Erythroblast (primary cell): Measurements from ENCODE around the gene ZNF396.

Experiments used
- DNase-seq, 2 experiments: peaks; one replicate each; lab custom pipeline; 2025; lab: John Stamatoyannopoulos, UW
- GATA1 ChIP-seq: IDR thresholded peaks from 2 replicates; pipeline ENCODE4 v1.6.1; 2011; ENCODE audit warnings: low read depth, mild to moderate bottlenecking, control low read depth, low read length, moderate library complexity
- POLR2A ChIP-seq: IDR thresholded peaks from 2 replicates; pipeline ENCODE4 v1.6.1; 2011; ENCODE audit warnings: mild to moderate bottlenecking, low read length

ZNF396 gene

DNA sequence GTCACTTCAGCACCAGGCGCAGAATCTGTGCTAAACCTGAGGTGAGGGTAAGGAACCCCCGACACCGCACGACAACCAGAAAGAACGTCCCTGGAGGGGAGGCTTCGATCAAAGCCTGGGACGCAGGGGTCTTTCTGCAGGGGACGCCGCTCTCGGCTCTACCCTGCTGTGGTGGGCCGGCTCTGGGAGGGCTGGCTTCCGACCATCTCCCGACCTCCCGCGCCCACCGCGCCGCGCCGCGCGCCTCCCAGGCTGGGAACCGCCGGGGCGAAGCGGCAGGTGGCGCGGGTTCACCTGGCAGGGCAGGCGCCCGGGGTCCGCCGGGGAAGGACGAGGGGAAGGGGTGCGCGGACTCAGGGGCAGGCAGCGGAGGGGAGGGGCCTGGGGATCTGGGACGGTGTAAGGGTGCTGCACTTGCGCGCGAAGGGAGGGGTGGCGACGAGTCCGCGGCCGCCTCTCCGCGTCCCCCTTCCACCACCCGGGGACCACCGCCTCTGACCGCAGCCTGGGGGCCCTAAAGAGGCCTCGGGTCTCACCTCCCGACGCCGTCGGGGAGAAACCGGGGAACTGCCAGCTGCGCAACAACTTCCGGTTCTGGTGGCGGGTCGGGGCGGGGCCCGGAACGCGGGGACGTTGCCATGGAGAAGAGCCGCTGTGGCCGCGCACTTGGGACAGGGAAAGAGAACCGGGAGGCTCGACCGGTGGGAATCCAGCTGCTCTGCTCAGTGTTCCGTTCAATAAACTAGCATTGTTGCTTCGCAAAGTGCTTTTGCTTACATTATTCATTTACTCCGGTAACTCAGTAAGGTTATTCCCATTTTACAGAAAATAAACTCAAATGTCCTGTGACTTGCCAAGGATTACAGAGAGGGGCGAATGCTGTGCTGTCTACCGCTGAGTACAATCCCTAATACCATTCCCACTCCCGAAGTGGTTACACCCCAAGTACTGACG lies at the start of gene ZNF396:
Gene ZNF396, minus strand, starts transcription at position 596 of the 954 bp plus-strand sequence. CDS start 3,045 bp downstream, outside the sequence.
- peak; percentile 34 for TF ChIP-seq POLR2A
- TF ChIP-seq GATA1, result no peak
- peak; percentile 84 to 87 for DNase-seq

DNA sequence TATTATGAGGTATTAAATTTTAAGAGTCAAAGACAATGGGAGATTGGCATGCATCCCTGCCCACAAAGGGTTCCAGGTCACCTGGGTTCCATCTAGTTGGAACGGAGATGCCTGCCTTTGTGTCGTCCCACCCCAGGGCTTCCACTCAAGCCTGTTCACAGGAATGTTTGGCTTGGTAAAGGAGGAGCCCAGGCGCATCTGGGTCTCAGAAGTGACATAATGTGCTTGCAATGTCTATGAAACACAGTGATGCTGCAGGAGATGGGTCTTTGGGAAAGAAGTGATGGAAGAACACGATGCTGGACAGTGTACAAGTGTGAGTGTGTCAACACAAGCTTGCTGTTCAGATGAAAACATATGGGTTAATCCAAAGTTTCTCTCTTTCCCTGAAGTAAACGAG lies 49.6 kb upstream of the ZNF396 start:
- no peak for DNase-seq
- TF ChIP-seq POLR2A (no peak), GATA1 (no peak)

DNA sequence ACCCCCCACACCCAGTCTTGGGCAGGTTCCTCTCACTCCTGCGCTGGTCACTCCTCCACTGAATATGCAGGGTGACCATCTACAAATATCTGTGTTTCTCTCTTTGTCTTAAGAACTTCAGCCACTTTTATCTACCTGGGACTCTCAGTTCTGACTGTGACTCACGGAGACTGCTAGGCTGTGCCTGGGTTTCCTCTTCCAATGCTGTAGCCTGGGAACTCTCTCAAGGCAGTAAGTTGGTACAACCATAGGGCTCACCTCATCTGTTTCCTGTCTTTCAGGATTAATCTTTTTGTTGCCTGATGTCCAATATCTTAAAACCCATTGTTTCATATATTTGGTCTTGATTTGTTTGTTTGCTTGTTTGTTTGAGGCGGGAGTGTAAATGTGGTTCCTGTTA lies 47.2 kb upstream of the ZNF396 start:
- DNase-seq, result no peak
- TF ChIP-seq GATA1, result no peak
- TF ChIP-seq POLR2A, result no peak

DNA sequence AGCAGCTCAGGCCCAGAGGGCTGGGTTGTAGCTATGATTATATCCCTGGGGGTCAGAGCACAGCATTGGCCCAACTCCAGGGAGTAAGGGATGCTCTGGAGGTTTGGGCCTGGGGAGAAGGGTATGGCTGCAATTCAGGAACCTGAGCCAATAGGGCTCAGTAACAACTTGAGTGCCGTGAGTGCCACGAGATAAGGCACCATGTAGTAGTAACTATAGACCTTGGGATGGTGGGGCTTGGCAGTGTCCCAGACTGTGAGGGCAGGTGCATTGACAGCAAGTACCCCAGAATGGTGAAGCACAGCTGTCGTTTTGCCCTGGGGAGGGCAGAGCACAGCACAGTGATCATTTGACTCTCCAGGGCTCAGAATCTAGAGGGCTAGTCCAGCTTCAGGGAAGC lies 45.1 kb upstream of the ZNF396 start:
- TF ChIP-seq GATA1 (no peak), POLR2A (no peak)
- no peak for DNase-seq

DNA sequence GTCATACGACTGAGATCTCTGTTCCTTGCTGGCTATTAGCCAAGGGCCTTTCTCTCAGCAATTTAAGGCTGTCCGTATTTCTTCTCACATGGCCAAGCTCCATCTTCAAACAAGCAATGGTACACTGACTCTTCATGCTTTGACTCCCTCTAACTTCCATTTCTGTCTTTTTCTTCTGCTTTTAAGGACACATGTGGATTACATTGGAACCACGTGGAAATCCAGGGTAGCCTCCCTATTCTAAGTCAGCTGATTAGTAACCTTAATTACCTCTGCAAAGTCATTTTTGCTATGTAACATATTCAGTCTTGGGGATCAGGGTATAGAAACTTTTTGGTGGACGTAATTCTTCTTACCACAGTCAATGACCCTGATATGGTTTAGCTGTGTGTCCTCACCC lies 41.5 kb upstream of the ZNF396 start:
- TF ChIP-seq POLR2A (no peak), GATA1 (no peak)
- no peak for DNase-seq

DNA sequence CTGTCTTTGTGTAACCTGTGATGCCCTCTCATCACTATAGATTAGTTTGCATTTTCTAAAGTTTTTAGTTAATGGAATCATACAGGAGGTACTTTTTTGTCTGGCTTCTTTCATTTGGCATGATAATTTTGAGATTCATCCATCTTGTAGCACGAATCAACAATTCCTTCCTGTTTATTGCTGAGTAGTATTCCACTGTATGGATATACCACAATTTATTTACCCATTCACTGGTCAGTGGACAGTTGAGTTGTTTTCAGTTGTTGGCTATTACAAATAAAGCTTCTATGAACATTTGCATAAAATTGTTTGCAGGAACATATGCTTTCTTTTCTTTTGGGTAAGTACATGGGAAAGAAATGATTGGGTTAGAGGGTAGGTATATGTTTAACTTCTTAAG lies 40.1 kb upstream of the ZNF396 start:
- no peak for DNase-seq
- no peak for TF ChIP-seq GATA1
- no peak for TF ChIP-seq POLR2A

DNA sequence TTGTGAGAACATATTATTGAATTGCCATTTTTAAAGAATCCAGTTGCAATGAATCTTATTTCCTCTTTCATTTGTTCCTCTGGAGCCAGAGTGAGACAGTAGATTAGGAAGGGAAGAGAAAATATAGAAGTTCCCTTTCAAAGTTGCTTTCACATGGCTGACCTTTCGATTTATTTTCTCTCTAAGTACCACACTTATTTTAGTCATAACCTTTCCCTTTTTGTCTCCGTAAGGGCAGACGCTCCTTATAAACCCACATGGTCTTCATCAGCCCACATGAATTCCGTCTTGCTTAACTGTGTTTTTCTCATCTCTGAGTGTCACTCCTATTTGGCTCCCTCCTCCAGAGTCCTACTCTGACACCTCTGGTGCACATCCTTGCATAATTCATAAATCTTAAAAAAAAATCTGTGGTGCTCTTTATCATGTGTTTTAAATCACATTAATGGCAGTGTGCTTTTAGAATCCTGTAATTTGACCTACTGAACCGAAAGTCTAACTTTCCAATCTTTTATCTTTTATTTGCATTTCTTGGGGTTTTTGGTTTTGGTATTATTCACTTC lies 38.5 kb upstream of the ZNF396 start:
- TF ChIP-seq POLR2A (no peak), GATA1 (no peak)
- DNase-seq, result no peak

DNA sequence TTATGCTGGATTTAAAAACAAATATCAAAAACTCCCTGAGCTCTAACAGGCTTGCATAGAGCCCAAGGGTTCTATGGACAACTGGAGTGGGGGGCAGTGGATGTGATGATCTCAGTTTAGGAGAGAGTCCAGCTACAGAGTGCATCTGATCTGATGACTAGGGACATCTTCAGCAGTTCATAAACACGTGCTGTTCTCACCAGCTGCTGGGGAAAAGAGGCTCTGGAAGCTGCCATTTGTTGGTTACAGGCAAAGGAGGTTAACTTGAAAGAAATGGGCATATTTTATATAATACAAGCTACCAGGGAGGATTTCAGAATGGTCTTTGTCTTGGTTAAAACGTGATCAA lies 36.0 kb upstream of the ZNF396 start:
- no peak for TF ChIP-seq GATA1
- TF ChIP-seq POLR2A, result no peak
- no peak for DNase-seq

DNA sequence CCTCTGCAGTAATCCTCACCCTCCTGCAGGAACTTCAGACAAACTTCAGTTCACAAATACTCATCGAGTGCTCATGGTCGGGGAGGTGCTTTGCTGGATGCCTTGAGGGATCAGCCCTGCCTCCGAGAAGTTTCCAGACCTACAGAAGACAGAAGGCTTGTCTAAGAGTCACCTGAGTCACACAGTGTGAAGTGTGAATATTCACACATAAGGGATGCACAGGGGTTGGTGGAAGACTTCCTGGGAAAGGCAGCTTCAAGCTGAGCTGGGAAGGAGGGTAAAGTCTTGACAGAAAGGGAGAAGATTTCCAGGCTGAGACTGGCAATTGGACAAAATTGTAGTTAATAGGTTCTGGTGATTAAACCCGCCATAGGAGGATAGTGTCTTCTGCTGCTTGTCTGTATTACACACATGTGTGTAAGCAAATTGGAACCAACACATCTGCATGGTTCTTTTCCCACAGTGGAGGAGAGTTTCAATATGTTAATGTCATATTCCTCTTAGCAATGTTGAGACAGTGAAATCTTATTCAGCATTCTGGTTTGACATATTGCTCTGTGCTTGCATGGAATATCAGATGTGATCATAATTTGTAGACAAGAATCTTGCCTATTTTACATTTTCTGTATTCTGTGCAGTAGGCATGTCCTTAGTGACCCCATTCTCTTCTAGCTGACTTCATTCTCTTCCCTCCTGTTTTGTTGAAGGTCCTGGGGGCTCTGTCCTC lies 34.7 kb upstream of the ZNF396 start:
- TF ChIP-seq POLR2A (no peak), GATA1 (no peak)
- DNase-seq, result no peak

DNA sequence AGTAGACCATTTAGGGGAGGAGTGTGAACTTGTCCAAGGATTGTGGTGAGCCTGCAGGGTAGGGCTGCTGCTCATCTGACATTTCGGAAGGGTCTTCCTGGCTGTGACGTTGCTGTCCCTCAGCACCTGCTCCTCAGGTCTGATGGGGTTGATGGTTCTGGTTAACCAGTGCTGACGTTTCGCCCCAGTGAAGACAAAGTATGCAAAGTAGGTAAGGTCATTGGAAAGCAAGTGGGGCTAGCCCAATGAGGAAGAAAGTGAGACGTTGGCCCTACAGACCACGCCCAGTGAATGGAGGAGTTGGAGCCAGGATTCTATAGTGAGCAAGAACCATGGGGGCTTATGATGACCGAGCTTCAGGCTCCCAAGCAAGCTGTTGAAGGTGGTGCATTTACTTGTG lies 33.4 kb upstream of the ZNF396 start:
- no peak for DNase-seq
- TF ChIP-seq POLR2A (no peak), GATA1 (no peak)

DNA sequence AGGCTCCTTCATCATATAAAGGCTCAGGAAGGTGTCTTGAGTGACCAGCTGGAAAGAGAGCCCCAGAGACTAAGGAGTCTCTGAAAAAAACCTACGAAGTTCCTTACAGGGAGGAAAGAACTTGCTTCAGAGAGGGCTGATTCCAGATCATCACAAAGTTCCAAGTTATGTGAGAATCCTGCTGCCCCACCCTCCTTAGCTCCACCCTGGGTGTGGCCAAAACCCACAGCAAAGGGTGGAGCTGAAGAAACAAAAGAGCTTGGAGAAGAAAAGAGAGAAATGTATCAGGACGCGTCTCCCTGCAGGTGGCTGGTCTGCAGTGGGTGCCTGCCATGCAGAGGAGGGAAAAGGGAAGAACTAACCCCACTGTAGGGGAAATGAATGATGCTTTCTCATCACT lies 32.8 kb upstream of the ZNF396 start:
- DNase-seq, result peak; percentile 18 to 22
- no peak for TF ChIP-seq POLR2A
- TF ChIP-seq GATA1, result no peak

DNA sequence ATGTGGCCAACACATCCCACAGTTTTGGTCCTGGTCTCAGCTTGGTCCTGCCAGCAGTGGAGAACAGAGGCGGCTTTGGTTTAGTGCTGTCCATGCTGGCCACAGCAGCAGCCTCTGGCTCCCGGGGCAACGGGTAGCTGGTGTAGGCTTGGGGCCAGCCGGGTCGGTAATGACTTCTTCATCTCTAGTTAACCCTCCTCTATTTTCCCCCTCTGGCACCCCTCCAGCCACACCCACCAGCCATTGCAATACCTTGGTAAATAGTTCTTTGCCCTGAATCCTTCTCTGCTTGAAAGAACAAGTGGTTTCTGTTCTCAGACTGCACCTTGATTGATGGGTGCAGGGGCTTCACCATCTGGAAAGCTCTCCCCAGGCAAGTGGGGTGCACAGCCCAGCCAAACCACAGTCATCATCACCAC lies 31.7 kb upstream of the ZNF396 start:
- TF ChIP-seq GATA1 (no peak), POLR2A (no peak)
- DNase-seq, result no peak

DNA sequence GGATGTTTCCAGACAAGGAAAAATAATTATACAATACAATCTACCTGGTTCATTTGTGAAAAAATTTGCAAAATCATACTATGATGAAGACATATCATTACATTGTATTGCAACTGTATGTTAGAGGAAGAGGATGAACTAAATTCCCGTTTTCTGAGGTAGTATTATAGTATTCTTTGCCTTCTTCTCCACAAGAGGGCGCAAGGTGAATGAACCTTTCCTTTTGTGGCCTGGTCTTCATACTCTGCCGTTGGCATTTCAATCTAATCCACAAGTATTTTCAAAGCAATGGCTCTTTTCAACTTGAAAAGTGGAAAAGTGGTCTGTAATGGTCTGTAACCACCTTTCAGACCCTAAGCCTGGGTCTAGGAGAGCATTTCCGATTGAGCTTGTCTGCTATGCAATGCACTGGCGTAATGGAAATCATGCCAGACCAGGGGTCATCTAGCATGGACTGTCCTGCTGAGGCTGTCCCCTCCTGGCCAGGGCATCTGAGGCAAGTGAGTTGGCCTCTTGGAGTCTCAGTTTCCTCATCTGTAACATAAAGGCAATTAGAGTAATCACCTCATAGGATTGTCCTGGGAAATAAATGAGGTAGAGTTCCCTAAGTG lies 30.8 kb upstream of the ZNF396 start:
- TF ChIP-seq GATA1 (no peak), POLR2A (no peak)
- peak; percentile 77 to 85 for DNase-seq

DNA sequence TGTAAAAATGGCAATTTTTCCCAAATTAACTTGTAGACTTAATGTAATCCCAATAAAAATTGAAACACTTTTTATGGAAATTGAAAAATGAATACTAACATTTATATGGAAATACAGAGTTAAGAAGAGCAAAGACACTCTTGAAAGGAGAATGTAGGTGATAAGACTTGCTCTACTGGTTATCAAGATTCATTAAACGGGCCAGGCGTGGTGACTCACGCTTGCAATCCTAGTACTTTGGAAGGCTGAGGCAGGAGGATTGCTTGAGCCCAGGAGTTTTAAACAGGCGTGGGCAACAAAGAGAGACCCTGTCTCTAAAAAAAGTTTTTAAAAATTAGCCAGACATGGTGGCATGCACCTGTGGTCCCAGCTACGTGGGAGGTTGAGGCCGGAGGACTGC lies 29.5 kb upstream of the ZNF396 start:
- peak; percentile 69 to 70 for DNase-seq
- TF ChIP-seq GATA1 (no peak), POLR2A (no peak)
